Measurements from ENCODE around the gene ZNF362.

DNA sequence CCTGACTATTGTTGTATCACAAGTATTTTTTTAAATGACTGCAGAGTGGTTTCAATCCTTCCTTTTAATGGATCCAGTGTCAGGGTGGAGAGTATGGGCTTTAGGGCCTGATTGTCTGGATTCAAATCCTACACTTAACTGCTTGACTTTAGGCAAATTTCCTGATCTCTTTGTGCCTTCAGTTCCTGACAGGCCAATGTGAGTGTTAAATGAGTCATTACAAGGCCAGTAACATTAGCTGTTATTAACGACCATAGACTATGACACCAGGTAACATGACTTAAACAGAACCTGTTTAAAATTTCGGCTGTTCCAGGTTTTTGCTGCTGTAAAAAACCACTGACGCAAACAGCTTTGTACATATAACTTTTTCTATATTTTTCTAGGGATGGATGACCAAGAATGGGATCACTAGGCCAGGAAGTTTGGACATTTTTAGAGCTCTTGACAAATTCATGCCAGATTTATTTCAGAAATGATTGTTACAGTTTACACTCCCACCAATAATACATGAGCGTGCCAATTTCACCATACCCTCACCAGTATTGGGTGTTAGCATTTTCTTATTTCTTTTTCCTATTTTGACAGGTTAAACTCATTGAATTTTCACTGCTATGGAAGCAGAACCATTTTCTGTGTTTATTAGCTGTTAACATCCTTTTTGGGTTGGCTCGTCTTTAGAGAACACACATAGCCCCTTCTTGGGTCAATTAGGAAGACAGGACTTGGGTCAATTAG, 11.3 kb downstream of the ZNF362 start:
- TF ChIP-seq POLR2A (IDR thresholded peaks at IDR 0.05) (no peak), POLR2AphosphoS5 (IDR thresholded peaks at IDR 0.05; ENCODE audit: insufficient read depth in 1 of 2, low read depth in 1 of 2) (no peak)
- TF ChIP-seq, protein P1, sequence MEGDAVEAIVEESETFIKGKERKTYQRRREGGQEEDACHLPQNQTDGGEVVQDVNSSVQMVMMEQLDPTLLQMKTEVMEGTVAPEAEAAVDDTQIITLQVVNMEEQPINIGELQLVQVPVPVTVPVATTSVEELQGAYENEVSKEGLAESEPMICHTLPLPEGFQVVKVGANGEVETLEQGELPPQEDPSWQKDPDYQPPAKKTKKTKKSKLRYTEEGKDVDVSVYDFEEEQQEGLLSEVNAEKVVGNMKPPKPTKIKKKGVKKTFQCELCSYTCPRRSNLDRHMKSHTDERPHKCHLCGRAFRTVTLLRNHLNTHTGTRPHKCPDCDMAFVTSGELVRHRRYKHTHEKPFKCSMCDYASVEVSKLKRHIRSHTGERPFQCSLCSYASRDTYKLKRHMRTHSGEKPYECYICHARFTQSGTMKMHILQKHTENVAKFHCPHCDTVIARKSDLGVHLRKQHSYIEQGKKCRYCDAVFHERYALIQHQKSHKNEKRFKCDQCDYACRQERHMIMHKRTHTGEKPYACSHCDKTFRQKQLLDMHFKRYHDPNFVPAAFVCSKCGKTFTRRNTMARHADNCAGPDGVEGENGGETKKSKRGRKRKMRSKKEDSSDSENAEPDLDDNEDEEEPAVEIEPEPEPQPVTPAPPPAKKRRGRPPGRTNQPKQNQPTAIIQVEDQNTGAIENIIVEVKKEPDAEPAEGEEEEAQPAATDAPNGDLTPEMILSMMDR (IDR thresholded peaks at IDR 0.05), result no peak
